NCI-H748 treated with DMSO at 0.1 percent for 48 hours (cell line): ENCODE data around the gene SALL2.

ENCODE experiments used
- DNase-seq: peaks from one replicate; lab custom pipeline; 2025; lab: John Stamatoyannopoulos, UW

The SALL2 gene

DNA sequence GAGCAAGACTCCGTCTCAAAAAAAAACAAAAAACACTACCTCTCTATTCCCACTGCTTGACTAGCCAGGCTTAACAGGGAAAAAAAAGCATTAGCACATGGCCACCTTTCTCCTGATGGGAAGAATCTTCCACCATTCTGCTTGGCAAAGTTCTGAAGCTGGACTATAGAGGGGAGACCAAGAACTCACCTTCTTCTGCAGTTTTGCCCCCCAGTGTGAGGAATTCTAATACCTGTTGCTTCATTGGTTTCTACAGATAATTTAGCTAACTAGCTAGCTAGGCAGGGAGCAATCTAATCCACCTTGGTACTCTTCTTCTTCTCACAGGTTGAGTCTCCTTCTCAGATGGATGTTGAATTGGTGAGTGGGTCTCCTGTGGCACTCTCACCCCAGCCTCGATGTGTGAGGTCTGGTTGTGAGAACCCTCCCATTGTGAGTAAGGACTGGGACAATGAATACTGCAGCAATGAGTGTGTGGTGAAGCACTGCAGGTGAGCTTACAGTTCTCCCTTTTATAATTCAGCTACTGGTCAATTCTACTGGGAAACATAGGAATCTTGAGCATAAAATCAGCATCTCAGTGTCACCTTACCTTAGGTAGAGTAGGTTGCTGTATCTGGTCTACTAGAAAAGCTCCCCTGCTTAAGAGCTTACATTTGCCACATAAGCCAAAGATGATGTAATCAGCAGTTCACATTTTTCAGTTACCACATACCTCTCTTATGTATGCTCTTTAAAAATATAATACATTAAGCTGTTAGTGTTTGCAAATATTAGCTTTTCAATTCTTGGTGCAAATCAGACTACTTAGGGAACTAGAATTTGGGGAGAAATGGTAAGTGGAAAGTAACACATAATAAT is 31.0 kb downstream of the SALL2 start:
- DNase-seq: no peak

DNA sequence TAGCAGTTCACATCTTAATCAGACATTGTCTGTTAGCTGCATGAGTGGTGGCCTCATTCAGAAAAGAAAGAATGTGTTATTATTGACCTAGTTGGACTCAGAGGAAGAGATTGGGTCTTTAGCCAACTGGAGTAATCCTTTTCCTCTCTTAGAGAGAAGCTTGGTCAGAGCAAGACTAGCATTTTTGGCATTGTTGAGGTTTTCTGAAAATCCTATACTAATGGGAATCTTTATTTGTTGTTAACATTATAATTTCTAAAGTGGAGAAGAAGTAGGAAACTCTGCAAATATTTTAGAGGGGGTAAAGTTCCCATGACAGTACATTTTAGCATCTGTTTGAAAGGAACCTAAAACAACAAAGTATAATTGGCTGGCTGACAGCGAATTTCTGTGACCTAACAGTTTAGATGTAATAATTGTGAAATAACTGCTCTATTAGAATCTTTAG is 39.5 kb downstream of the SALL2 start:
- DNase-seq: no peak

DNA sequence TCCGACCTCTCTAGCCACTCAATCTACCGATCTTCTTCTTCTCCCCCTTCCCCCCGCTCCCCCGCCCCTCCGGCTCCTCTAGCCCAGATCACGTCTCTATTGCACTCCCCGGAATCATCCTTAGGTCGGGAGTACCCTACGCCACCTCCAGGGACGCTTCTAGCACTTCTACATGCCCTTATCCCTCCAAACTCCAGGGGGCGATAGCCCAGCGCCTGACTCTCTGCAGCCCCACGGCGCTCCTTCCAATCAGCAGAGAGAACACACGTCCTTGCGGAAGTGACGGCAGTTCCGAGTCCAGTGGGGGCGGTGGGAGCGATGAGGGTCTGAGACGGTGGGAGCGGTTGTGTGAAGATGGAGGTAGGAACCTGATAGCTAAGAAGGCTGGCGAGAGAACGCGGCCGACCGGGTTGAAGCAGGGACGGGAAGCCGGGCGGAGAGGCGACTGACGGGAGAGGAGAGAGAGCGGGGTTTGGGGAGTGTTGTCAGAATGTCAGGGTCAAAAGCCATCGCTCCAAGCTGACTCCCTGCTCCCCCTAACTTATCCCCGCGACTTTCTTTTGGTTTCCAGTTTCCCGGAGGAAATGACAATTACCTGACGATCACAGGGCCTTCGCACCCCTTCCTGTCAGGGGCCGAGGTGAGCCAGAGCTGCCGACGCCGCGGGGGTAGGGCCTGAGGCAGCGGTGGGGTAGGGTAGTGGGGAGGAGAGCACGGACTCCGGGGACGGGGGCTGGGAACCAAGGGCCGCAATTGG is 49.0 kb downstream of the SALL2 start, which contains the start of the genes RAB2B and TOX4:
RAB2B (minus strand) TSS at position 35 of the 757 bp plus-strand sequence. CDS start 87 bp downstream, outside the sequence.
TOX4 (plus strand) TSS at position 271 of the 757 bp plus-strand sequence; CDS start at position 355, 84 bp downstream.
- peak; percentile 95 for DNase-seq

DNA sequence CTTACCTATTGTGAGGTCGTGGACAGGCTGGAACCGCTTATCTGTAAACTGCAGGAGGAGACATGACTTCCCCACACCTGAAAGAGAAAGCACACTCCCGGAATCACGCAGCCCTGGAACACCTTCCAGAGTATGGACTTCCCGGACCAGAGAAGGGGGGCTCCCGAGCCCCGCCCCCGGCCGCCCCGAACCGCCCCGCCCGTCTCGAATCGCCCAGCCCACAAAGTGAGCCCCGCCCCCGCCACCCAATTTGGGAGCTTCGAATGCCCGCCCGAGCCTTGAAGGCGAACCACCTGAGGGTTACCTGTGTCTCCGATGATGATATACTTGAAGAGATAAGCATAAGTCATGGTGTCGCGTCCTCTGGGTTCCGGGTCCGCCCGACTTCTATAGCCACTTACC is 49.6 kb downstream of the SALL2 start:
- peak; percentile 86 for DNase-seq

DNA sequence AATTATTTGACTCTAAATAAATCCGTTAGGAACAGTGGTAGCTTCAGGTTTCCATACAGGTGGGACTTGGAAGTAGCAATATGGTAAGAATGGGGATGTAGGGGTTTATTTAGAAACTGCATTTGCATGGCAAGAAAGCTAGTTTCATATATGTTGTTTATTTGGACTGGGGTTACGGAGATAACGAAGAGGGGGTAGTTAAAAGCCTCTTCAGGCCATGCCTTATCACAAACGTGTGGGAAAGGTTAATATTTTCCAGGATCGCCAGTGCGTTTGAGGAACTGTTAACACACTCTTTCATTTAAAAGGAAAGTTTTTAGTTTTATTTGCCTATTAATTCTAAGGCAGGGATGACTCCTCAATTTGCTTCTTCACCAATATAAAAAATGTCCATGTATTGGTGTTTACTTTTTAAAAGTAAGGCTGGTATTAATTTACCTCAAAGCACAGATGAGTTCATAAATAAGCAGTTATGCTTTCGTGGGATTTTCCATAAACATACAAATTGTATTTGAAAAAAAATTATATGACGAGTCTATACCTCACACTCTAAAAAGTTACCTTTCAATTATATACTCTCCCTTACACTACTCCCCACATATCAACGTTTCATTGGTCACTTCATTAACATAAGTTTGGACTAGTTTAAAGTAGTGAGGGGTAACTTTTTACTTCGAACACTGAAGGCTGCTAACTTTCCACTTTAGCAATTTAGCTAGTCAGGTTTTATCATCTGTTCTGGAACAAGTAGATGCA is 50.2 kb downstream of the SALL2 start:
- DNase-seq: no peak
